ENCODE measurements around the gene C17orf78. TPM values are rescaled to one million over a fixed set of nuclear protein-coding genes. Genes with fewer than 3 reads are reported as not detected.
"Not testable (repeated sequence)": the region's sequence is repeated elsewhere in the genome, so short reads cannot be mapped to it uniquely, and the experiment has no call there.

Gene C17orf78
- total RNA-seq, result not detected

GRCh38 chr17:37375706-37376105 is at the start of gene C17orf78:
Gene C17orf78 (plus strand): TSS chr17:37375985. CDS start chr17:37376093, 108 bp downstream.
- DNase-seq (ENCODE audit: low spot score), result no peak
- intact Hi-C loops (cut with DNase I), result no loop called here
- ATAC-seq, result no peak

- no peak for DNase-seq (ENCODE audit: low spot score)
- intact Hi-C loops (cut with DNase I), result no loop called here
- peak; percentile 32 for ATAC-seq
These were observed 48.3 kb upstream of the C17orf78 start for GRCh38 chr17:37327341-37328090.

GRCh38 chr17:37338847-37339246 is 36.9 kb upstream of the C17orf78 start:
- ATAC-seq, result no peak
- no peak for DNase-seq (ENCODE audit: low spot score)
- intact Hi-C loops (cut with DNase I), result no loop called here

GRCh38 chr17:37339321-37339720 is 36.5 kb upstream of the C17orf78 start:
- no peak for DNase-seq (ENCODE audit: low spot score)
- ATAC-seq, result no peak
- intact Hi-C loops (cut with DNase I), result no loop called here

- intact Hi-C loops (cut with DNase I), result no loop called here
- DNase-seq (ENCODE audit: low spot score) (no peak), ATAC-seq (no peak)
These were observed 35.0 kb upstream of the C17orf78 start for GRCh38 chr17:37340804-37341203.

GRCh38 chr17:37342589-37342988 is 33.2 kb upstream of the C17orf78 start:
- intact Hi-C loops (cut with DNase I), result no loop called here
- DNase-seq (ENCODE audit: low spot score) (no peak), ATAC-seq (no peak)

- DNase-seq (ENCODE audit: low spot score), result no peak
- no peak for ATAC-seq
- intact Hi-C loops (cut with DNase I), result no loop called here
These were observed 31.3 kb upstream of the C17orf78 start for GRCh38 chr17:37344519-37344918.

GRCh38 chr17:37346863-37347402 is 28.9 kb upstream of the C17orf78 start:
- DNase-seq (ENCODE audit: low spot score); intact Hi-C loops (cut with DNase I); ATAC-seq: not testable (repeated sequence)

- not testable (repeated sequence) for ATAC-seq; DNase-seq (ENCODE audit: low spot score)
- intact Hi-C loops (cut with DNase I), result loop anchor here (10.0 kb wide), 1 partner anchor 732 kb away; no protein-coding TSS in a partner anchor
These were observed 18.8 kb upstream of the C17orf78 start for GRCh38 chr17:37356796-37357569.

GRCh38 chr17:37358098-37358829 is 17.5 kb upstream of the C17orf78 start:
- intact Hi-C loops (cut with DNase I), result loop anchor here (10.0 kb wide), 1 partner anchor 733 kb away; no protein-coding TSS in a partner anchor
- ATAC-seq, result peak; percentile 19
- DNase-seq (ENCODE audit: low spot score), result peak; percentile 72

- peak; percentile 97 for DNase-seq (ENCODE audit: low spot score)
- intact Hi-C loops (cut with DNase I), result loop anchor here (10.0 kb wide), 1 partner anchor 734 kb away; no protein-coding TSS in a partner anchor
- peak; percentile 96 for ATAC-seq
These were observed 16.7 kb upstream of the C17orf78 start for GRCh38 chr17:37358830-37359681.

GRCh38 chr17:37359682-37360188 is 16.1 kb upstream of the C17orf78 start:
- DNase-seq (ENCODE audit: low spot score), result no peak
- ATAC-seq, result no peak
- intact Hi-C loops (cut with DNase I), result loop anchor here (10.0 kb wide), 1 partner anchor 735 kb away; no protein-coding TSS in a partner anchor

GRCh38 chr17:37360632-37361031 is 15.2 kb upstream of the C17orf78 start:
- no peak for DNase-seq (ENCODE audit: low spot score)
- ATAC-seq, result no peak
- intact Hi-C loops (cut with DNase I), result no loop called here

- intact Hi-C loops (cut with DNase I), result no loop called here
- ATAC-seq (no peak), DNase-seq (ENCODE audit: low spot score) (no peak)
These were observed 14.2 kb upstream of the C17orf78 start for GRCh38 chr17:37361543-37361942.

- intact Hi-C loops (cut with DNase I), result no loop called here
- ATAC-seq, result no peak
These were observed 10.2 kb upstream of the C17orf78 start for GRCh38 chr17:37365589-37365988.

GRCh38 chr17:37368577-37368976 is 7.2 kb upstream of the C17orf78 start:
- intact Hi-C loops (cut with DNase I), result no loop called here
- ATAC-seq, result no peak
- DNase-seq (ENCODE audit: low spot score), result no peak

More at GRCh38 chr17:37365589-37365988, 10.2 kb upstream of the C17orf78 start:
- no peak for DNase-seq (ENCODE audit: low spot score)

GRCh38 chr17:37373530-37374159 is 2.1 kb upstream of the C17orf78 start:
- ATAC-seq, result peak; percentile 90
- intact Hi-C loops (cut with DNase I), result no loop called here
- no peak for DNase-seq (ENCODE audit: low spot score)
